HG02943 (cell line): Measurements from ENCODE around the gene MPDZ.

Source experiments
- ATAC-seq: cut with Tn5 transposase; IDR thresholded peaks from one replicate; pipeline ENCODE4 v1.9.1; 2021; ENCODE audit warnings: mild to moderate bottlenecking, low read depth, moderate library complexity; ENCODE audit not compliant: unreplicated experiment

MPDZ gene

GRCh38 chr9:13088720-13089427 is 190.6 kb downstream of the MPDZ start:
- ATAC-seq: peak; percentile 74

- ATAC-seq: no peak
Measured at GRCh38 chr9:13083963-13084528, 195.4 kb downstream of the MPDZ start.

GRCh38 chr9:13083366-13083765 is 196.1 kb downstream of the MPDZ start:
- no peak for ATAC-seq

GRCh38 chr9:13082796-13083195 is 196.7 kb downstream of the MPDZ start:
- ATAC-seq: no peak

- no peak for ATAC-seq
Measured at GRCh38 chr9:13078164-13078563, 201.3 kb downstream of the MPDZ start.

- ATAC-seq: no peak
Measured at GRCh38 chr9:13076616-13077015, 202.9 kb downstream of the MPDZ start.

- ATAC-seq: no peak
Measured at GRCh38 chr9:13071921-13072320, 207.6 kb downstream of the MPDZ start.

GRCh38 chr9:13070612-13071595 is 208.6 kb downstream of the MPDZ start:
- no peak for ATAC-seq

GRCh38 chr9:13069498-13069897 is 210.0 kb downstream of the MPDZ start:
- ATAC-seq: no peak

GRCh38 chr9:13064676-13065075 is 214.8 kb downstream of the MPDZ start:
- no peak for ATAC-seq

- ATAC-seq: no peak
Measured at GRCh38 chr9:13063880-13064459, 215.5 kb downstream of the MPDZ start.

GRCh38 chr9:13061390-13061789 is 218.1 kb downstream of the MPDZ start:
- ATAC-seq: no peak
